ENCODE results near the gene MCCC2. TPM values are rescaled to one million over a fixed set of nuclear protein-coding genes. Genes with fewer than 3 reads are reported as not detected.
A peak's percentile ranks its signal among the peaks of the same experiment; 100 is the strongest.
"Not testable (repeated sequence)": the region's sequence is repeated elsewhere in the genome, so short reads cannot be mapped to it uniquely, and the experiment has no call there.

Gene MCCC2
- total RNA-seq, 1 experiment from 2014 or later = 46.7 TPM

- peaks cover 63% of the 10 kb centered on the region for H3K36me3 ChIP-seq (ENCODE audit: insufficient read depth, low read length, poor library complexity, severe bottlenecking)
- BruUV-seq (replicated peaks) = no TSS peak
- no peak for DNase-seq (ENCODE audit: low spot score)
- POLR2A ChIA-PET (ENCODE audit: low non-redundant PET) = no interaction called here
- CTCF ChIA-PET = no interaction called here
- H3K4me3 ChIP-seq (ENCODE audit: low read depth, low read length, poor library complexity, severe bottlenecking) = no peak overlapping the region
- intact Hi-C loops (cut with micrococcal nuclease; ENCODE audit: unreplicated experiment) = no loop called here
- peaks cover 6% of the 10 kb centered on the region for H3K4me1 ChIP-seq (ENCODE audit: insufficient read depth, low read length, poor library complexity, severe bottlenecking)
- TF ChIP-seq, protein P1, sequence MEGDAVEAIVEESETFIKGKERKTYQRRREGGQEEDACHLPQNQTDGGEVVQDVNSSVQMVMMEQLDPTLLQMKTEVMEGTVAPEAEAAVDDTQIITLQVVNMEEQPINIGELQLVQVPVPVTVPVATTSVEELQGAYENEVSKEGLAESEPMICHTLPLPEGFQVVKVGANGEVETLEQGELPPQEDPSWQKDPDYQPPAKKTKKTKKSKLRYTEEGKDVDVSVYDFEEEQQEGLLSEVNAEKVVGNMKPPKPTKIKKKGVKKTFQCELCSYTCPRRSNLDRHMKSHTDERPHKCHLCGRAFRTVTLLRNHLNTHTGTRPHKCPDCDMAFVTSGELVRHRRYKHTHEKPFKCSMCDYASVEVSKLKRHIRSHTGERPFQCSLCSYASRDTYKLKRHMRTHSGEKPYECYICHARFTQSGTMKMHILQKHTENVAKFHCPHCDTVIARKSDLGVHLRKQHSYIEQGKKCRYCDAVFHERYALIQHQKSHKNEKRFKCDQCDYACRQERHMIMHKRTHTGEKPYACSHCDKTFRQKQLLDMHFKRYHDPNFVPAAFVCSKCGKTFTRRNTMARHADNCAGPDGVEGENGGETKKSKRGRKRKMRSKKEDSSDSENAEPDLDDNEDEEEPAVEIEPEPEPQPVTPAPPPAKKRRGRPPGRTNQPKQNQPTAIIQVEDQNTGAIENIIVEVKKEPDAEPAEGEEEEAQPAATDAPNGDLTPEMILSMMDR (conservative IDR thresholded peaks at IDR 0.05; ENCODE audit: low read depth, low read length) = no peak
- TF ChIP-seq EZH2 (IDR thresholded peaks at IDR 0.05; ENCODE audit: borderline replicate concordance, low read depth, low read length, poor library complexity, severe bottlenecking) = no peak
- no peaks in the 10 kb centered on the region for H3K27me3 ChIP-seq (replicated peaks; ENCODE audit: insufficient read depth, low read depth, low read length, poor library complexity)
- H3K27ac ChIP-seq (ENCODE audit: low read depth, low read length, poor library complexity, severe bottlenecking) = no peak overlapping the region
- no peaks in the 10 kb centered on the region for H3K9me3 ChIP-seq (ENCODE audit: low read depth, low read length, poor library complexity, severe bottlenecking)
These were observed 24.0 kb upstream of the MCCC2 start for GRCh38 chr5:71563161-71563560.

GRCh38 chr5:71564895-71565294 is 22.2 kb upstream of the MCCC2 start:
- H3K9me3 ChIP-seq (ENCODE audit: low read depth, low read length, poor library complexity, severe bottlenecking) = no peaks in the 10 kb centered on the region
- TF ChIP-seq EZH2 (IDR thresholded peaks at IDR 0.05; ENCODE audit: borderline replicate concordance, low read depth, low read length, poor library complexity, severe bottlenecking) = no peak
- TF ChIP-seq, protein P1 (conservative IDR thresholded peaks at IDR 0.05; ENCODE audit: low read depth, low read length) = no peak
- intact Hi-C loops (cut with micrococcal nuclease; ENCODE audit: unreplicated experiment) = no loop called here
- H3K36me3 ChIP-seq (ENCODE audit: insufficient read depth, low read length, poor library complexity, severe bottlenecking) = peaks cover 54% of the 10 kb centered on the region
- no peak overlapping the region for H3K27ac ChIP-seq (ENCODE audit: low read depth, low read length, poor library complexity, severe bottlenecking)
- POLR2A ChIA-PET (ENCODE audit: low non-redundant PET) = no interaction called here
- no peak overlapping the region for H3K4me3 ChIP-seq (ENCODE audit: low read depth, low read length, poor library complexity, severe bottlenecking)
- no TSS peak for BruUV-seq (replicated peaks)
- peaks cover 9% of the 10 kb centered on the region for H3K4me1 ChIP-seq (ENCODE audit: insufficient read depth, low read length, poor library complexity, severe bottlenecking)
- CTCF ChIA-PET = no interaction called here
- DNase-seq (ENCODE audit: low spot score) = no peak
- H3K27me3 ChIP-seq (replicated peaks; ENCODE audit: insufficient read depth, low read depth, low read length, poor library complexity) = no peaks in the 10 kb centered on the region

DNA sequence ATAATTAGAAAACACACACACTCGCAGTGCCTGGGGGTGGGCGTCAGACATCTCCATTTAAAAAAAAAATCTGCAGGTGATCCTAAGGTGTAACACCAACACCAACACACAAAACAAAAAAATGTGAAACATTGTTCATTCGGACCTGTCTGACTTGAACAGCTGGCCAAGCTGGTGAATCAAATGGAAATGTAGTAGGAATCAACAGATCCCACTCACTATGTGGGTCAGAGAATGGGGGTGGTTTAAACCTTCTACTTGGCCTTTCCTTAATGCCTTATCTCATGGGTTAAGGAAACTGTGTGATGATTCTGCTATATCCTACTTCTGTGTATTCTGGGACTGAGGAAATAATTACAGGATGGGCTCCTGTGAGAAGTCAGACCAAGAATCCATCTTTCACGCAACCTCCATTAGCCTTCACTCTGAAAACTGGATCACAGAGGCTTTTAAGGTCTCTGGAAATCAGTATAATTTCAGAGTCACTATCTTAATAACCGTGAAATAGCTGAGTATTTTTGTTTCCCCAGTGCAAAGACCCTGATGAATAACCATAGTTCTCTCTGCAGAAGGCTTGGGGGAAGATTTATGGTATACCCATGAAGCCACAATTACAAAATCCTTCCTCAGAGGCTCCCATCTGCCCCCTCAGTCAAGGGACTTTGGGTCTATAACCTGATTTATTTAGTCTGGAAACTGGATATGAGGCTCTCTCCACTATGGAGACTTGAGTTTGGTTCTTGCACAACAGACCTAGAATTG is 17.2 kb upstream of the MCCC2 start:
- TF ChIP-seq EZH2 (IDR thresholded peaks at IDR 0.05; ENCODE audit: borderline replicate concordance, low read depth, low read length, poor library complexity, severe bottlenecking) = no peak
- TF ChIP-seq, protein P1 (conservative IDR thresholded peaks at IDR 0.05; ENCODE audit: low read depth, low read length) = no peak
- peaks cover 12% of the 10 kb centered on the region for H3K4me1 ChIP-seq (ENCODE audit: insufficient read depth, low read length, poor library complexity, severe bottlenecking)
- intact Hi-C loops (cut with micrococcal nuclease; ENCODE audit: unreplicated experiment) = loop anchor here (10.0 kb wide), 1 partner anchor 185 kb away; no protein-coding TSS in a partner anchor
- peaks cover 24% of the 10 kb centered on the region for H3K36me3 ChIP-seq (ENCODE audit: insufficient read depth, low read length, poor library complexity, severe bottlenecking)
- no TSS peak for BruUV-seq (replicated peaks)
- H3K27me3 ChIP-seq (replicated peaks; ENCODE audit: insufficient read depth, low read depth, low read length, poor library complexity) = no peaks in the 10 kb centered on the region
- no peaks in the 10 kb centered on the region for H3K9me3 ChIP-seq (ENCODE audit: low read depth, low read length, poor library complexity, severe bottlenecking)
- no peak overlapping the region for H3K4me3 ChIP-seq (ENCODE audit: low read depth, low read length, poor library complexity, severe bottlenecking)
- H3K27ac ChIP-seq (ENCODE audit: low read depth, low read length, poor library complexity, severe bottlenecking) = no peak overlapping the region
- ChIA-PET POLR2A (ENCODE audit: low non-redundant PET) (no interaction called here), CTCF (no interaction called here)
- DNase-seq (ENCODE audit: low spot score) = peak; percentile 34

- H3K4me3 ChIP-seq (ENCODE audit: low read depth, low read length, poor library complexity, severe bottlenecking); DNase-seq (ENCODE audit: low spot score); POLR2A ChIA-PET (ENCODE audit: low non-redundant PET); CTCF ChIA-PET; H3K9me3 ChIP-seq (ENCODE audit: low read depth, low read length, poor library complexity, severe bottlenecking); BruUV-seq (replicated peaks); H3K27ac ChIP-seq (ENCODE audit: low read depth, low read length, poor library complexity, severe bottlenecking); H3K27me3 ChIP-seq (replicated peaks; ENCODE audit: insufficient read depth, low read depth, low read length, poor library complexity); H3K4me1 ChIP-seq (ENCODE audit: insufficient read depth, low read length, poor library complexity, severe bottlenecking): not testable (repeated sequence)
- intact Hi-C loops (cut with micrococcal nuclease; ENCODE audit: unreplicated experiment) = loop anchor here (10.0 kb wide), 1 partner anchor 183 kb away; no protein-coding TSS in a partner anchor
- peaks cover 10% of the 10 kb centered on the region for H3K36me3 ChIP-seq (ENCODE audit: insufficient read depth, low read length, poor library complexity, severe bottlenecking)
These were observed 15.3 kb upstream of the MCCC2 start for GRCh38 chr5:71571811-71572210.

All from A673 (cell line).